Retina (tissue), 1 donor: ENCODE results near the gene CFAP57.
"Not testable (repeated sequence)": the region's sequence is repeated elsewhere in the genome, so short reads cannot be mapped to it uniquely, and the experiment has no call there.

Source experiments
- DNase-seq: peaks from one replicate; pipeline ENCODE4 v3.0.0-alpha.2; 2016

Gene CFAP57

DNA sequence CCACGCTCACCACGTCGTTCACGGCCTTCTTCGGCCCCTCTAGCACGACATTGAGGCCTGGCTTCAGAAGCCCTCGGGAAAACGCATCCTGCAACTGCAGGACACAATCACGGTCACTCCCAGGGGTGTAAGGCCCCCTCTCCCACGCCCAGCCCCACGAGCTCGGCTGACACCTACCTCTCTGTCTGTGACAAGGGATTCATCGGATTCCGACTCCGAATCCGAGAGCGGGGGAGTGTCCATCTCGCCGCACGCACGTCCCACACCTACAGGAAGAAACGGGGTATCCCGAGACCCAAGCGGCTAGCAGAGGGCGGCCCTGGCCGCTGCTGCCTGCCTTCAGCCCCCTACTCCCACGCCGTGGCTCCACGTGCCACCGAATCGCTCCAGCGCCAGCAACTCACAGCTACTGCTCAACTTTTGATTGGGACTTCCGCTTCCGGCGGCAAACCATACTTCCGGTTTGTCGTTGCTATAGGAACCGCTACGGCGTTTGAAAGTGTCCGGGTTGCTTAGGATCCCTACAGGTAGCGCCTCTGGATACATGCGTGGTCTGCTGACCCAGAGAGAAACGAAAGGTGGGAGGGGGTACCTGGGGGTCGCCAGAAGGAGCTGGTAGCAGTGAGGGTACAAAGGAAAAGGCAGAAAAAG lies at the start of gene CFAP57, which contains the start of gene EBNA1BP2:
TSS of gene CFAP57 (plus strand) at position 455 of the 651 bp plus-strand sequence. CDS start 424 bp downstream, outside the sequence.
TSS of gene EBNA1BP2 (minus strand) at position 415 of the 651 bp plus-strand sequence. CDS start at position 243, 172 bp downstream.
- peak; percentile 96 for DNase-seq

DNA sequence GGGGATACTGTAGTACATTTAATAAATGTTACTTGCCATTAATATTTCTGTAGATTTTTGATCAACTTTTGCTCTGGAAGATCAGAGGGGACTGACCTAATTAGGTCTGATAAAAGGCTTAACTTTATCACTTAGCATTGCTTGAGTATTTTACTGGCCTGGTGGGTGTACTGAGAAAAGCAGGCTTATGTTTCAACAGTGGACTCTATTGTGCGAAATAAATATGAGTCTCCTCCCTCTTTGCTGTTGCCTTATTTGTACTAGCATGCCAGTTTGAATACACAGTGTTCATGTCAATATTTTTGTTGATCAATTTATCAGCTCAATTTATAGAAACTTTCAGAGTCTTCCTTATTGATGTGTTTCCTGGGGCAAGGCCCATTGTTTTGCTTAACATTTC lies 49.1 kb upstream of the CFAP57 start:
- no peak for DNase-seq

DNA sequence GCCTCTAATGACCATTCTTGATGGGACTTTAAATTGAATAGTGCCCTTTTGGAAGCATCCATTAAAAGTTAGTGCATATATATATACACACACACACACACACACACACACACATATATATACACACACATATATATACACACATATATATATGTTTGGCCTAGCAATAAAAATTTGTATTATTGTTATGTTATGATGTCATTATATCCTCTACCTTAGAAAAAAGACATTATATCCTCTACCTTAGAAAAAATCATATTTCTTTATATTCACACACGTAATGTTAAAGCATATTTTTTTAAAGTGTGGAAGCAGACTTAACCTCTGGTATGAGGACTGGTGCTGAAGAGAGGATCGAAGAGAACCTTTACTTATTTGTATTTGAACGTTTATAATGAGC lies 43.3 kb upstream of the CFAP57 start:
- DNase-seq: no peak

DNA sequence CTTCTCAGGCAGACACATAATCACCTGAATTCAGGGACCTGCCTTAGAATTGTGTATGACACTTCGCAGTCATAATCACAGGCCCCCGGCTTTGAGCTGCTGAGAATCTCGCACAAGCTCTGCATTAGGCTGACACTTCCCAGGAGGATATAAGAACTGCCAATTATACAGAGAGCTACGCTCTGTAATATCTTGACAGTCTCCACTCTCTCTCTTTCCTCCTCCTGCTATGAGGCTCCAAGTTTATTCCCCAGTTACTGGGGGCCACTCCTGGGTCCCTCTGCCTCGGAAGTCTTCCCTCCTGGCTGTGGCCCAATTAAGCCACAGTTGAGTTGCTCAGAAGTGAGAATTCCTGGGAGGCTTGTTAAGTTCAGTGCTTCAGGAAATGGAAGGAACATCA lies 42.7 kb upstream of the CFAP57 start:
- DNase-seq: peak; percentile 44

DNA sequence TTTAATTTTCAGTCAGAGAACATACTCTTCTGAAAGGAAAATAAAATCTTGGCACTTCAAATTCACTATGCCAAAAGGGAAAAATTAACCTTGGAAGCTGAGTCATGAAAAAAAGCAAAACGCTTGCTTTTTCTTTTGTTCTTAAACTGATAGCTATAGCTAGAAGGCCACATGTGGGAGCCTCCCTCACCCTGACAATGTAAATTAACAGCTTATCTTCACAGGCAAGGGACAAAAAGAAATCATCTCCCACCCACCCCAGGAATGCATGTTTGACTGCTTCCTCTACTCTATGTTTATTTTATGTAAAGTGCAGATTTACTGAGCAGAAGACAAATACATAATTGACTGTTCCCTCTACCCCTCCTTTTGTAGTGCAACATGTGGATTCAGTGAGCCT lies 38.1 kb upstream of the CFAP57 start:
- DNase-seq: no peak

DNA sequence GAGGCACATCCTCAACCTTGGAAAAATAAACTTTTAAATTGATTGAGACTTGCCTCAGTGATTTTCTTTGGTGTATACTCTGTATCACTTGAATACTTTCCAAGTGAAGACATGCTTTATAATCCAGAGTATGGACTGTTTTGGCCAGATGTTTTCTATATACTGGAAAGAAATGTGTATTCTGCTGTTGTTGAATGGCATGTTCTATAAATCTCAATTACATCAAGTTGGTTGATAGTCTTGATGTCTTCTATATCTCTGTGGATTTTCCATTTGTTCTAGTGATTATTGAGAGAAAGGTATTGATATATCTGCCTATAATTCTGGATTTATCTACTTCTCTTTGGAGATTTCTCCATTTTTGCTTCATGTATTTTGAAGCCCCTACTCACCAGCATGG lies 37.5 kb upstream of the CFAP57 start:
- DNase-seq: no peak

DNA sequence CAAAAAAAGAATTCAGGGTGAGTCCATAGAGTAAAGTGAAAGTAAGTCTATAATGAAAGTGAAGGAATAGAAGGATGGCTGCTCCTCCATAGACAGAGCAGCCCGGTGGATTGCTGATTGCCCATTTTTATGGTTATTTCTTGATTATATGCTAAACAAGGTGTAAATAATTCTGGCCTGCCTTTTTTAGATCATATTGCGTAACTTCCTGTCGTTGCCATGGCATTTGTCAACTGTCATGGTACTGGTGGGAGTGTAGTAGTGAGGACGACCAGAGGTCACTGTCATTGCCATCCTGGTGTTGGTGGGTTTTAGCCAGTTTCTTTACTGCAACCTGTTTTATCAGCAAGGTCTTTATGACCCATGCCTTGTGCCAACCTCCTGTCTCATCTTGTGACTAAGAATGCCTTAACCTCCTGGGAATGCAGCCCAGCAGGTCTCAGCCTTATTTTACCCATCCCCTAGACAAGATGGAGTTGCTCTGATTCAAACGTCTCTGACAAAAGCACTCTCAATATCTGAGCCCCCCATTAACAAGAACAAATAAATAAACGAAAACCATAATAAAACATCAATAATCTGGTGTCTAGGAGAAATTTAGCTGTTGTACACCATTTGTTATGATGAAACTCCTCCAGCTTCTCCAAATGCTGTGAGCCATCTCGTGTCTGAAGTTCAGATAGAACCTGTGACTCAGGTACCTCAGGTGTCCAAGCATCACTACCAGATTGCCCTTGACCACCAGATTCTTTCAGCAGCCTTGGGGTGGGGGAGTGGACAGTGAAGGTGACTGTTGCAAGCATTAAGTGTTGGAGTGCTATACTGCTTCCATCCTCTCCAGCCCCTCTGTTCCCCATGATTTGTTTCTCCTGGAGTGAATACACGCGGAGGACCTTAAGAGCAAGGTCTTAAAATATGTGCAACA lies 36.0 kb upstream of the CFAP57 start:
- no peak for DNase-seq

DNA sequence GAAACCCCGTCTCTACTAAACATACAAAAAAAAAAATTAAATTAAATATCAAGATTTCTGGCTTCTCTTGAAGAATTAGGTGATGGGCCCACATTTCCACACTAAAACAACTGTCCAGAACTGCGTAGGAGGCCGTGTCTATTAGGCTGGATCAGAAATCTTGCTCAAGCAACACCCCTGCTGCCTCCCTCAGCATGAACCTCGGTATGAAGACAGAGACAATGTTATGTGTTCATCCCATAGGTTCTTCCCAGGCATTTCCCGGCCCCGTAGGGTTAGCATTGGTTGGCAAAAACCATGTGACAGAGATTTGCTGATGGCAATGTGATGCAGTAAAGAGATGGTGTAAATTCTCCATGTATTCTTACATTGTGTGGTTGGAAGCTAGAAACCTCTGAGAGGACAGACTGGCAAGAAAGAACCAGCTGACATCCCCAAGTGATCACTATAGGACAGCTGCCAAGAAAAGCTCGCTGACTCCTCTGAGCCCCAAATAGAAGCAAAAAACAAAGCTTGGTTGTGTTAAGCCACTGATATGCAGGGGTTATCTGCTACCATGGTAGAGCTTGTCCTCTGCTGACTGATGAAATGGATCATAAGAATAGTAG lies 34.6 kb upstream of the CFAP57 start:
- DNase-seq: no peak

DNA sequence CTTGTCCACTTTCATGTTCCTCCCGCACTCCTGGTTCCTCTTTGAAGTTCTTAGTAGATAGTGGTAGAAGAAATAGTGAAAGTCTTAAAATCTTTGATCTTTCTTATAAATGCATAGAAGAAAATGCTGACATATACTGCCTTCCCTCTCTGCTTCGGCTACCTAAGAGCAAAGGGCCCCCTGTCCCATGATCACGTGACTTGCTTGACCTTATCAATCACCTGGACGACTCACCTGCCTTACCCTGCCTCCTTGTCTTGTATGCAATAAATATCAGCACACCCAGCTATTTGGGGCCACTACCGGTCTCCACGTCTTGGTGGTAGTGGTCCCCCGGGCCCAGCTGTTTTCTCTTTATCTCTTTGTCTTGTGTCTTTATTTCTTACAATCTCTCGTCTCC lies 32.8 kb upstream of the CFAP57 start:
- DNase-seq: not testable (repeated sequence)

DNA sequence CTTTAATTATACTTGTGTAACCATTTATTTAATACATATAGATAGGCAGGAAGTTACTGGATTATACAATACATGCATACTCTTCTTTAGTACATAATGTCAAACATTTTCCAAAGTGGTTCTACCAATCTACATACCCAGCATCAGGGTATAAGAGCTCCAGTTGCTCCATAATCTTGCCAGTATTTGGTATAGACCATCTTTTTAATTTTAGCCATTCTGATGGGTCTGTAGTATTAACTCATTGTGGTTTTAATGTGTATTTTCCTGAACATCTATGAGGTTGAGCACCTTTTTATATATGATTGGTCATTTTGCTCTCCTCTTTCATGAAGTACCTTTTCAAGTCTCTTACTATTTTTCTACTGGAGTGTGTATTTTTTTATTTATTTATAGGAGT lies 32.1 kb upstream of the CFAP57 start:
- DNase-seq: no peak

DNA sequence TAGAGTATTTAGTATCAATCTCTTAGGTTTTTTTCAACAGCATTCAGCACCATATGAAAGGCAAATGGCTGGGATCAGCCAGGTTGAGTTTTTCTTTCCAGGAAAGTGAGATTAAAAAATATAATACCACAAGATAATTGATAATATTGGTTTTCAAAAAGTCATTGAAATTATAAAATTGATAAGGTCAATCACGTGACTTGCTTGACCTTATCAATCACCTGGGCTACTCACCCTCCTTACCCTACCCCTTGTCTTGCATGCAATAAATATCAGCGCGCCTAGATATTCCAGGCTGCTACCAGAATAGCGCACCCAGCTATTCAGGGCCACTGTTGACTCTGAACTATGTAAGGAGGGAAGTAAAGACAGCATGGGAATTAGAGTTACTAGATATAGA lies 31.5 kb upstream of the CFAP57 start:
- DNase-seq: no peak

DNA sequence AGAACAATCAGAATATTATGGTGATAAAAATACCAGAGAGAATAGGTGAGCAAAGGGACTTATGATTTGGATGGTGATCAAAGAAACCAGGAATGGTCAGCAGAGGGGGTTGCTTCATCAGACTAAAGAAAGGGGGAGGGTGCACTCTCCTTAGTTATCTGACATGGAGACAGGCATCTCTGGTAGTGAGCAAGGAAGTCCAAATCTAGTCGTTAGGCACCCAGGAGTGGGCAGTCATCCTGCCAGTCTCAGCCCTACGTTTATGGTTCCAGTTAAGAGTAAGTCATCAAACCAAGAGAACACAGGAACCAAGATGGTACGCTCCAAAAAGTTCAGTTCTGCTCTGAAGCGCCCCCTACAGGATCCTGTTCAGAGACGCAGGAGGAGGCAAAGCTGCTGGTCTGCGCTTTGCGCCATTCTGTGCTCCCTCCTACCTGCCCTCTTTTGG lies 28.7 kb upstream of the CFAP57 start:
- no peak for DNase-seq

DNA sequence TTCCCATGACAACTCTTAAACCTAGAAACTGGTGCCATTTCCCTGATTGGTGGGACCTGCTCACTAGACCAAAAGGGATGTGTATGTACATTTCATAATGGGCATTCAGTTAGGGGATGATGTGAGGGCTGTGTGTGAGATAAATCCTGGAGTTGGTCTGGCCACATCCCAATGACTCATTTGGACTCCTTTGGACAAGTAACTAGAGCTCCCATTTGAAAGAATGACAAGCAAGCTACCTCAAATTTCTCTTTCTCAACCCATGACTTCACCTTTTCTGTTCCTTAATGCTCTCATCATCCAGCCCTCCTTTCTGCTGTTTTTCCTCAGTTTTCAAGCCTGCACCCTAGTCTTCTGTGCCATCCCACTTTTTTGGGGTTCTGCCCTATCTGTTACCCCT lies 27.9 kb upstream of the CFAP57 start:
- no peak for DNase-seq

DNA sequence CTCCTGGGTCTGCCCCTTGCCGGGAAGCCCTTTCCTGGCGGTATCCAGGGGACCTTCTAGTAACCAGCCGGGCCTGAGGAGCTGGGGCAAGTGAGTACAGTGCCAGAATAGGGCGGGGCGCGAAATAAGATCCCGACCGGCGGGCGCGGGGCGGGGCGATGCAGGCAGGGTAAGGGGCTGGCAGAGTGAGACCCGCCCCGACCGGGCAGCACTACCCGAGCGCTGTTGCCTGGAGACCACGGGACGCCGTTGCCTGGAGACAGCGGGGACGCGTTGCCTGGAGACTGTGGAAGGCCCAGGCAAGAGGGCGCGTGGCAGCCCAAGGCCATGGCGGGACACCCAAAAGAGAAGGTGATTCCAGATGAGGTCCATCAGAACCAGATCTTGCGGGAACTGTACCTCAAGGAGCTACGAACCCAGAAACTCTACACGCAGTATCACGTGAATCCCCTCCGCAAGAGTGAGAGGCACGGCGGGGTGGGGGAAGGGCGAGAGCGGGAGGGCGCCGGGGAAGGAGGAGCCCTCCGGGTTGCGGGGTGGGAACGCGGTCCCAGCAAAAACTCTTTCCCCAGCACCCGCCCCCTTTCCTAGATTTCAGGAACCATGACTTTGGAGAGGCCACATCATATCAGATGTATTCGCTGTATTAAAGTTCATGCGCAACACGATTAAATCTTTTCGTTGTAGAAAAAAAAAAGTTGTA lies 24.4 kb upstream of the CFAP57 start:
- peak; percentile 95 for DNase-seq

DNA sequence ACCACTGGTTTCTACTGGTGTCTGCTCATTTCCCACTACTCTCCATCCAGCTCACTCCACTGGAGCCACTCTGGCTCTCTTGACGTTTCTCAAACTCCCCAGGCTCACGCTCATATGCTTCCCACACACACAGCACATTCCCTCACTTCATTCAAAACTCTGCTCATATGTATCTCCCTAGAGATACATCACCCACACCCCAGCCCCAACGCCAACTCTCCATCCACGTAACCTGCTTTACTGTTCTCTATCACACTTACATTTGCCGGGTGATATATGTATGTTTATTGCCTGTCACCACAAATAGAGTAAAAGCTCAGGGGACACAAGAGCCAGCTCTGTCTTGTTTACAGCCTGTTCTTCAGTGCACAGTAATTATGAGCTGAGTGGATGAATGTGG lies 22.2 kb upstream of the CFAP57 start:
- no peak for DNase-seq

DNA sequence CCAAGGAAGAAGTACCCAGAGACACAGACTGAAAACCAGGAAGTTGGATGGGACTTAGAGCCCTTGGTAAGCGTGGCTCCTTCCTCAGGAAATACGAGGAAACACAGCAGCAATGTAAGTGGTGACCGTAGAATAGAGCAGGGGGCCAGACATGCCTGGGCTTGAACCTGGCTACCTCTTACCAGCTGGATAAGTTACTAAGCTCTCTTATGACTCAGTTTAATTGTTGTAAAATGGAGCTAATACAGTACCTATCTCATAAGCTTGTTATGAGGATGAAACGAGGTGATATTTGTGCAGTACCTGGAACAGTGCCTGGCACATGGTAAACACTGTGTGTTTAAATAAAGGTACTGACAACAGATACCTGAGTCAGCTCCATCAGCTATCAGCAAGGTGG lies 19.3 kb upstream of the CFAP57 start:
- no peak for DNase-seq

DNA sequence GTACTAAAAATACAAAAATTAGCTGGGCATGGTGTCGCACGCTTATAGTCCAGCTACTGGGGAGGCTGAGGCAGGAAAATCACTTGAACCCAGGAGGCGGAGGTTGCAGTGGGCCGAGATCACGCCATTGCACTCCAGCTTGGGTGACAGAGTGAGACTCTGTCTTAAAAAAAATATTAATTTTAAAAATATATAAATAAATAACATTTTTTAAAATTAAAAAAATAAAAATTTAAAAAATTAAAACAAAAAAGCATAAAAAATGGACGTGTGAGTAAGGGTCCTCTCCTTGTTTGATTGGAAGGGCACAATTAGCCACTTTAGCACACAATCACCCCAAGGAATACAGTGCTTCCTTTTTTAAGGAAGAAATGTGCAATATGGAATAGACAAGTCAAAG lies 18.7 kb upstream of the CFAP57 start:
- DNase-seq: no peak

DNA sequence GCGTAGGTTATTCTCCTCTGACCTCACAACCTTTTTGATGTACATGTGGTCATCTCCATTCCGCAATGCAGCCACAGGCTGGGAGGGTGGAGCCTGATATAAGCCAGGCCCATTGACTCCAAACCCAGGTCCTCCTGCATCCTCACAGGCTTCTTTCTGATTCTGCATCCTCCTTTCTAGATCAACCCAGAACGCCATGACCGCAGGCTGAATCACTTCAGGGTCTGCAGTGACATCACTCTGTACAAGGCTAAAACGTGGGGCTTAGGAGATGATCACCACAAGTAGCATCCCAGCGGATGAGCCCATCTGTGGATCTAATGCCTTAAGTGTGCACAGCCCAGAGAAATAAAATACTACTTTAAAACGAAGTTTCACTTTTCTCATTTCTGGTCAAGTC lies 16.1 kb upstream of the CFAP57 start:
- DNase-seq: no peak

DNA sequence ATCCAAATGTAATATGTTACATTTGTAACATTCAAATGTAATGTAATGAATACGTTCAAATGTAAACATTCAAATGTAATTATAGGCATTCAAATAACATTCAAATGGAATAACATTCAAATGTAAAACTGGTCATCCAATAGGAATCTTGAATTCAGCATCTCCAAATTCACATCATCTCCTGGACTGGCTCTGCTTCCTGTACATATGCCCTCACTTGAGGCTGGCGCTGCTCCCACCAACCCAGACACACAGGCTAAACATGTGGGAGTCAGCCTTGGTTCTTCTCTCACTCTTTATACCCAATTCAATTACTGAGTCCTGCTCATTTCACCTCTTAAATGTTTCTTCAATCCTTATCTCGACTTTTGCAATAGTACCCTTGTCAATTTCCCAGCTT lies 7.0 kb upstream of the CFAP57 start:
- DNase-seq: no peak

DNA sequence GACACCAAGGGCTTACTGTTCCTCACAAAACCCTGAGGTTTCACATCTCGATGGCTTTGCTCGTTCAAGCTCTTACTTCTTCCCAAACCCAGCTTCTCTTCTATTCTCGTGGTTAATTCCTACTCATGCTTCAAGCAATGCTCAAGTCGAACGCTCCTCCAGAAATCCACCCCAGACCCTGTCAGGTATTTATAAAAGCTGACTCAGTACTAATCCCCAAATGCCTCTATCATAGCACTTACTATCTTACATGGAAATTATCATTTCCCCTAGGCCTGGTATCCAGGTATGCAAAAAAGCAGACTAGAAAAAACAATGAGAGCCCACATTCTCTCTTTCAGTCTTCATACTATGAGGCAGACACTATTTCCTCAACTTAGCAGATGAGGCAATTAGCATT lies 6.4 kb upstream of the CFAP57 start:
- no peak for DNase-seq

DNA sequence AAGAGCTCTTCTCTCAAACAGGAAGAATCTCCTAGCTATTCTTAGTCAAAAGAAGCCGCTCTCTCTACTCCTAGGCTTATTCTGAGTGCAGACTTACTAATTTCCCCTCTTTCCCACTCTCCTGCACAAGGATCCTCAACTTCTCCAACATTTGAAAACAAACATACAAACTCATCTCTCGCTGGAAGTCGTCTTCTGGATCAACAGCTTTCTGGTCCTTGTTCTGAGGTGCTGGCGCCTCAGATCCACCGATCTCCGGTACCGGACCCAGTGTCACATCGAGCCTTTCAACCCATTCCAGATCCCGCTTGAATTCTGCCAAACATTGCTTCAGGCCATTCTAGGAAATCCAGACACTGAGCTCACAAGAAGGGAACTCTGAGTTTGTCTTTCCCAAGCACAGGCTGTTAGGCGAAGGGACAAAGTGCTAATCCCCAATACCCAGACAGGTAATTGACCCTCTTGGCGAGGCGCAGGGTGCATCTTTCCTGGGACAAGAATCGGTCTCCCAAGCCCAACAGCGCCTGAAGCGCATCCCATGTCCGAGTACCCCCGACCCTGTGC lies 736 bp upstream of the CFAP57 start:
- DNase-seq: no peak

DNA sequence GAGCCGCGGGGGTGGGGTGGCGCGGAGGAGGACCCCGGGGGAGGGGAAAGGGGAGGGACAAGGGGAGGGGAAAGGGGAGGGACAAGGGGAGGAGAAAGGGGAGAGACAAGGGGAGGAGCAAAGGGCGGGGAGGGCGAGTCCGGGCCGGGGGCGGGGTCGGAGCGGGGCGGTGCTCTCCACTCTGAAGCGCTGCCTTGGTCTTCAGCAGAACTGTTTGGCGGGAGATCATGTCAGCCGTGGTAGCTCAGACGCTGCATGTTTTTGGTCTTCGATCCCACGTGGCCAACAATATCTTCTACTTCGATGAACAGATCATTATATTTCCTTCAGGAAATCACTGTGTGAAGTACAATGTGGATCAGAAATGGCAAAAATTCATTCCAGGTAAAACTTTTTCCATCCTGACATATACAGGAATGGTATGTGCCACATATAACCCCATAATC lies 420 bp downstream of the CFAP57 start:
- no peak for DNase-seq

DNA sequence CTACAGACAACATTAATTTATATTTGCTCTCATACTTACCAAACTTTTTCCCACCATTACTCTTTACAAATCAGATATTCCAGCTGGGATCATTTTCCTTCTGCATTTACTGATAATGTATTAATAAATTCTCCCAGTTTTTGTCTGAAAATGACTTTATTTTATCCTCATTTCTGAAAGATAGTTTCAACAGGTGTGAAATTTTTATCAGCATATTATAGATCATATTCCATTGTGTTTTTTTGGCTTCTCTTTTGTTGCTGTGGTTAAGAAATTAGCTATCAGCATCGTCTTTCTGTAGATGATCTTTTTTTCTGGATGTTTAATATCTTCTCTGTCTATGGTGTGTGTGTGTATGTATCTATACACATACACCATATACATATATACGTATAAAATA lies 2.7 kb downstream of the CFAP57 start:
- DNase-seq: no peak
